CD4-positive, alpha-beta T cell treated with Interleukin-10 for 1 hour (primary cell): ENCODE measurements around the gene UBE2L6.

Source experiments
- DNase-seq: peaks from one replicate; pipeline ENCODE4 v3.0.0-alpha.2; 2020

Gene UBE2L6

GRCh38 chr11:57567515-57568329 is at the start of gene UBE2L6:
Gene UBE2L6, minus strand, starts transcription at chr11:57567672. Its CDS starts 61 bp downstream, at chr11:57567611.
- DNase-seq = peak; percentile 56

GRCh38 chr11:57616595-57616994 is 49.1 kb upstream of the UBE2L6 start:
- DNase-seq = no peak

- DNase-seq = no peak
Measured at GRCh38 chr11:57615308-57615707, 47.8 kb upstream of the UBE2L6 start.

GRCh38 chr11:57614234-57614772 is 46.8 kb upstream of the UBE2L6 start:
- DNase-seq = no peak

- no peak for DNase-seq
Measured at GRCh38 chr11:57610170-57610569, 42.7 kb upstream of the UBE2L6 start.

GRCh38 chr11:57605028-57605420 is 37.6 kb upstream of the UBE2L6 start:
- no peak for DNase-seq

GRCh38 chr11:57604296-57605027 is 37.0 kb upstream of the UBE2L6 start:
- DNase-seq = no peak

GRCh38 chr11:57601297-57601696 is 33.8 kb upstream of the UBE2L6 start:
- DNase-seq = no peak

- DNase-seq = no peak
Measured at GRCh38 chr11:57599381-57599780, 31.9 kb upstream of the UBE2L6 start.

GRCh38 chr11:57598831-57599155 is 31.3 kb upstream of the UBE2L6 start:
- no peak for DNase-seq

GRCh38 chr11:57597916-57598830 is 30.7 kb upstream of the UBE2L6 start:
- no peak for DNase-seq

GRCh38 chr11:57597461-57597915 is 30.0 kb upstream of the UBE2L6 start, which contains the start of gene SERPING1:
Gene SERPING1, plus strand, starts transcription at chr11:57597685. Its CDS starts 586 bp downstream, at chr11:57598271.
- no peak for DNase-seq

- DNase-seq = no peak
Measured at GRCh38 chr11:57596266-57596885, 28.9 kb upstream of the UBE2L6 start.

GRCh38 chr11:57588046-57588710 is 20.7 kb upstream of the UBE2L6 start:
- DNase-seq = no peak

GRCh38 chr11:57586711-57587245 is 19.3 kb upstream of the UBE2L6 start:
- DNase-seq = no peak

- DNase-seq = no peak
Measured at GRCh38 chr11:57585301-57585700, 17.8 kb upstream of the UBE2L6 start.

GRCh38 chr11:57584341-57584740 is 16.9 kb upstream of the UBE2L6 start:
- DNase-seq = no peak

GRCh38 chr11:57574061-57574460 is 6.6 kb upstream of the UBE2L6 start:
- no peak for DNase-seq

- DNase-seq = no peak
Measured at GRCh38 chr11:57571606-57572005, 4.1 kb upstream of the UBE2L6 start.

GRCh38 chr11:57568330-57568766 is 876 bp upstream of the UBE2L6 start:
- peak; percentile 90 for DNase-seq

- DNase-seq = peak; percentile 47
Measured at GRCh38 chr11:57566905-57567514, 462 bp downstream of the UBE2L6 start.
